ENCODE measurements around the gene PLEKHN1.

- TF ChIP-seq, protein P1, sequence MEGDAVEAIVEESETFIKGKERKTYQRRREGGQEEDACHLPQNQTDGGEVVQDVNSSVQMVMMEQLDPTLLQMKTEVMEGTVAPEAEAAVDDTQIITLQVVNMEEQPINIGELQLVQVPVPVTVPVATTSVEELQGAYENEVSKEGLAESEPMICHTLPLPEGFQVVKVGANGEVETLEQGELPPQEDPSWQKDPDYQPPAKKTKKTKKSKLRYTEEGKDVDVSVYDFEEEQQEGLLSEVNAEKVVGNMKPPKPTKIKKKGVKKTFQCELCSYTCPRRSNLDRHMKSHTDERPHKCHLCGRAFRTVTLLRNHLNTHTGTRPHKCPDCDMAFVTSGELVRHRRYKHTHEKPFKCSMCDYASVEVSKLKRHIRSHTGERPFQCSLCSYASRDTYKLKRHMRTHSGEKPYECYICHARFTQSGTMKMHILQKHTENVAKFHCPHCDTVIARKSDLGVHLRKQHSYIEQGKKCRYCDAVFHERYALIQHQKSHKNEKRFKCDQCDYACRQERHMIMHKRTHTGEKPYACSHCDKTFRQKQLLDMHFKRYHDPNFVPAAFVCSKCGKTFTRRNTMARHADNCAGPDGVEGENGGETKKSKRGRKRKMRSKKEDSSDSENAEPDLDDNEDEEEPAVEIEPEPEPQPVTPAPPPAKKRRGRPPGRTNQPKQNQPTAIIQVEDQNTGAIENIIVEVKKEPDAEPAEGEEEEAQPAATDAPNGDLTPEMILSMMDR (IDR thresholded peaks at IDR 0.05; ENCODE audit: low read length), result no peak
- TF ChIP-seq EZH2phosphoT487 (IDR thresholded peaks at IDR 0.05; ENCODE audit: low read length), result no peak
These were observed 1.4 kb downstream of the PLEKHN1 start for GRCh38 chr1:967466-968343.
